Esophagus (tissue), 2 donors: ENCODE measurements around the gene TBKBP1. TPM values are rescaled to one million over a fixed set of nuclear protein-coding genes. Genes with fewer than 3 reads are reported as not detected.

ENCODE experiments used
- H3K27ac ChIP-seq, 2 donors: one replicate each; pipeline ENCODE4 v1.5.1; 2013; ENCODE audit warnings: low read depth in 2 of 2, mild to moderate bottlenecking in 2 of 2, inconsistent platforms in 1 of 2, low read length in 1 of 2, moderate library complexity in 1 of 2
- H3K27me3 ChIP-seq, 2 donors: one replicate each; pipeline ENCODE4 v1.6.1; 2013; ENCODE audit warnings: low read length in 2 of 2, control low read depth in 1 of 2, mild to moderate bottlenecking in 1 of 2; ENCODE audit not compliant: insufficient read depth in 2 of 2, control insufficient read depth in 1 of 2
- H3K36me3 ChIP-seq, 2 donors: one replicate each; pipeline ENCODE4 v1.6.1; 2013; ENCODE audit warnings: low read length in 1 of 2; ENCODE audit not compliant: control insufficient read depth in 2 of 2, insufficient read depth in 2 of 2
- H3K4me1 ChIP-seq, 2 donors: one replicate each; pipeline ENCODE4 v1.6.1; 2013; ENCODE audit warnings: low read length in 1 of 2; ENCODE audit not compliant: control insufficient read depth in 2 of 2, insufficient read depth in 2 of 2
- H3K4me3 ChIP-seq, 2 donors: one replicate each; pipeline ENCODE4 v1.5.1; 2013; ENCODE audit warnings: low read length in 2 of 2, mild to moderate bottlenecking in 2 of 2, low read depth in 1 of 2, moderate library complexity in 1 of 2
- H3K9me3 ChIP-seq, 2 donors: one replicate each; pipeline ENCODE4 v1.6.1; 2013; ENCODE audit warnings: mild to moderate bottlenecking in 2 of 2, low read depth in 1 of 2, low read length in 1 of 2, moderate library complexity in 1 of 2; ENCODE audit not compliant: control insufficient read depth in 2 of 2, insufficient read depth in 1 of 2
- WGBS, 2 donors: extraction: QIAGEN DNeasy Blood & Tissue Kit; methylation state at CpG; one replicate each; pipeline ENCODE4 v1.1.7; 2013; 5-methylcytosine and 5-hydroxymethylcytosine counted together
- polyA plus RNA-seq, 2 donors: library from polyadenylated mRNA; stranded (reverse); fragments of 200-250 nt; gene quantifications; one replicate each; pipeline ENCODE4 v1.2.3, GENCODE V29; 2013
- donor health status: healthy with polysubstance abuse.
- donor health status: Bipolar disorder and iron deficiency.

The TBKBP1 gene
- polyA plus RNA-seq, 2 donors = 9.2 to 17.1 TPM

DNA sequence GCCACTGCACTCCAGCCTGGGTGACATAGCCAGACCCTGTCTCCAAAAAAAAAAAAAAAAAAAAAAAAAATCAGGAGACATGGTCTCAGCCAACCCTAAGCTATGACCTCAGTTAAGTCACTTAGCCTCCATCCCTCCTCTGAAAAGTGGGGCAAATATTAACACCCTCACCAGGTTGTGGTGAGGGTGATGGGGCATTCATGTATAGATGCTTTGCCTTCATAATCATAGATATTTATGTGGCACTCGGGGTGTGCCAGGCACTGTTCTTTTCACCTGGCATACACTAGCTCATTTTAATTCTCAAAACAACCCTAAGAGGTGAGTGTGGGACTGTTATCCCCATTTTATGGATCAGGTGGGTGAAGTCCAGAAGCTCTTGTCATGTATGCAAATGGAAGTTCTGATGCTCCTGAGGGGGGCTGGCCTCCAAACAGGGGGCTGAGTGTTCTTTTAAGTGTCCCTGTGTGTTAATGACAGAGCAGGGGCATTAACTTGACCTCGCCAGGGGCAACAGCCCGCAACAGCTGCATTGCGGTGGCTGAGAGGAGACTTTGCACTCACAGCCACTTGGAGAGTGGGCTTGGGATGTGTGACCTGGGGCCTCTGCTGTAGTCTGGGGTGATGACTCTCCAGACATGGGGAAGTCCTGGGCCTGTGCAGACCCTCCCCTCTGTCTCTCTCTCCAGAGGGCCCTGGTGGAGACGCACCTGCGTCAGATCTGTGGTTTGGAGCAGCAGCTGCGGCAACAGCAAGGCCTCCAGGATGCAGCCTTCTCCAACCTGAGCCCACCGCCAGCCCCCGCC lies 4.1 kb downstream of the TBKBP1 start:
- WGBS, 2 donors = 73 to 78% methylated on average over 9 of the region's 9 CpGs
- peaks cover 4 to 9% of the 10 kb centered on the region in 2 donors for H3K36me3 ChIP-seq
- no peaks in the 10 kb centered on the region for H3K9me3 ChIP-seq
- H3K27ac ChIP-seq = no peak overlapping the region
- H3K4me3 ChIP-seq = no peak overlapping the region
- peaks cover 2 to 19% of the 10 kb centered on the region in 2 donors for H3K4me1 ChIP-seq
- no peaks in the 10 kb centered on the region for H3K27me3 ChIP-seq

DNA sequence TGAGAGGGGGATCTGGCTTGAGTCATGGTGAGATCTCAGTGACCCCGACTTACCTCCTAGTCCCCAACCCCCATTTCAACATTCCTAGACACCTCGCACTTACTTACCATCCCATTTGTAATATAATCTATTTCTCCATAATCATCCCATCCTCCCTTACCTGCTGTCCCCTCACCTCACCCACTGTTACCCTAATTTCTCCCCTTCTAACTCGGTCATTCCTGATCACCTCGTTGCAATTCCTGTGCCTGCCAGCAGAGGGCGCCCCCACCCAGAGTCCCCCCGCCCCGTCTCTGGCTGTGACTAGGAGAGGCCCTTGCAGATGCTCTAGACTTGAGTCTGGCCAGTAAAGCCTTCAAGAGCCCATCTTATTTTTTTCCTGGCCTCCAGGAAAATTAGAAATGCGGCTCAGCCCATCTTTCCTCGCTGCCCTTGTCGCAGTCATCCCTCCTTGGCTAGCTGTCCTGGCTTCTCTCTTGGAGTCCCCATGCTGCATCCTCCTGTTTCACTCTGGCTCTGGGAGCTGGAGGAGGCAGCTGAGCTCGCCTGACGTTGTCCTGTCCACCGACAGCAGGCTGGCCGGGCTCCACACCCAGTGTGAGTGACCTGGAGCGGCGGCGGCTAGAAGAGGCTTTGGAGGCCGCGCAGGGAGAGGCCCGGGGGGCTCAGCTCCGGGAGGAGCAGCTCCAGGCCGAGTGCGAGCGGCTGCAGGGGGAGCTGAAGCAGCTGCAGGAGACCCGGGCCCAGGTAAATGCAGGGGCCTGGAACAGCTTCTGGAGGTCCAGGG lies 5.0 kb downstream of the TBKBP1 start:
- Histone ChIP-seq H3K4me3 (no peak overlapping the region), H3K9me3 (no peaks in the 10 kb centered on the region), H3K27me3 (no peaks in the 10 kb centered on the region), H3K4me1 (peaks cover 2 to 16% of the 10 kb centered on the region in 2 donors), H3K36me3 (peaks cover 4 to 9% of the 10 kb centered on the region in 2 donors), H3K27ac (no peak overlapping the region)
- WGBS, 2 donors = 63 to 64% methylated on average over 25 of the region's 25 CpGs

DNA sequence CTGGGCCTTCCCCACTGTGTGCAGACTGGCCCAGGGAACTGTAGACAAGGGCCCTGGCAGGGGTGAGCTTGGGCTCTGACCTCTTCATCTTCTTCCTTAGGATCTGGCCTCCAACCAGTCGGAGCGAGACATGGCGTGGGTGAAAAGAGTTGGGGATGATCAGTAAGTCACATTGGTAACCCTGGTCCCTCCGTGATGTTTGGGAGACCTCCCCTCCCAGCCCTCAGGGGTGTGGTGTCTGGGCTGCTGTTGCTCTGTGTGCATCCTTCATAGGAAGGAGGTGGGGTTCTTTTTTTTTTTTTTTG lies 5.5 kb downstream of the TBKBP1 start:
- H3K27me3 ChIP-seq = no peaks in the 10 kb centered on the region
- no peaks in the 10 kb centered on the region for H3K9me3 ChIP-seq
- no peak overlapping the region for H3K4me3 ChIP-seq
- peaks cover 2 to 16% of the 10 kb centered on the region in 2 donors for H3K4me1 ChIP-seq
- no peak overlapping the region for H3K27ac ChIP-seq
- peaks cover 4 to 9% of the 10 kb centered on the region in 2 donors for H3K36me3 ChIP-seq
- 93 to 98% methylated on average over 4 of the region's 4 CpGs for WGBS, 2 donors

DNA sequence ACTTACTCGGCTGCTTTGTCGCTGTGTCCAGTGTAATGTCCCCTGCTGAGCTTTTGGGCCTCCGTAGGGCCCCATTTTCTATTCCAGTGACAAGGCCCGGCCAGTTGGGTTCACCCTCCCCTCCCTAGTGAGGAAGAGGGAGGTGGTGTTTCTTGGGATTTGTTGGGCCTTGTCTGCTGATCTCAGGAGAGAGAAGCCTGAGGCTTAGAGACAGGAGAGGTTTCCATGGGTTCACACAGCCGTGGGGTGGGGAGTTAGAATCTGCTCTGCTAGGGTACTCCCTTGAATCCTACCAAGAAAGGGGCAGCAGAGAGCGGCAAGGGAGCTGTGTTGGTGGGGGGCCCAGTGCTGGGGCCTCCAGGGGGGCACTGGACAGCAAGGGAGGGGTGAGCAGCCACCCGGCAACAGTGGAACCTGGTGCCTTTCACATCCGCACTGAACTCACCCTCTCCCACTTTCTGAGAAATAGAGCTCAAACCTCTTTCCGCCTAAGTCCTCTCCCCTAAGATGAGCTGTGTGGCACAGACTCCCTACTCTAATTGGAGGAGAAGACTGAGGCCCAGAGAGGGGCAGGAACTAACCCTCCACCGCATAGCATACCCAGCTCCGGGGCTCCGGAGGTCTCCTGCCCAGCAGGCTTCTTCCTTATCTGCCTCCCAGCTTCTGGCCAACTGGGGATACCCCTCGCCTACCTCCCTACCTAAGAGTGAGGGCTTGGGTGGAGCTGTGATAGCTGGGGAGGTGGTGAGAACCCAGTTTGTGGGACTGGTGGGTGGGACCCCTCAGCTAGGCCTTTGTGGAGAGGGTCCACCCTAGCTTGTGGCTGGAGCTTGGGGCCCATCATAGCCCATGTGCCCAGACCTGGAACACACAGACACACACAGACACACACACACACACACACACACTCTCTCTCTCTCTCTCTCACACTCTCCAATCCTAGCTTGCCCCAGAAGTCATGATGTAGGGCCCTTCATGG lies 6.8 kb downstream of the TBKBP1 start:
- Histone ChIP-seq H3K9me3 (no peaks in the 10 kb centered on the region), H3K27ac (no peak overlapping the region), H3K27me3 (no peaks in the 10 kb centered on the region), H3K4me1 (peaks cover 4 to 6% of the 10 kb centered on the region in 2 donors), H3K4me3 (no peak overlapping the region), H3K36me3 (peaks cover 6 to 11% of the 10 kb centered on the region in 2 donors)
- WGBS, 2 donors = 87 to 89% methylated on average over 13 of the region's 13 CpGs

DNA sequence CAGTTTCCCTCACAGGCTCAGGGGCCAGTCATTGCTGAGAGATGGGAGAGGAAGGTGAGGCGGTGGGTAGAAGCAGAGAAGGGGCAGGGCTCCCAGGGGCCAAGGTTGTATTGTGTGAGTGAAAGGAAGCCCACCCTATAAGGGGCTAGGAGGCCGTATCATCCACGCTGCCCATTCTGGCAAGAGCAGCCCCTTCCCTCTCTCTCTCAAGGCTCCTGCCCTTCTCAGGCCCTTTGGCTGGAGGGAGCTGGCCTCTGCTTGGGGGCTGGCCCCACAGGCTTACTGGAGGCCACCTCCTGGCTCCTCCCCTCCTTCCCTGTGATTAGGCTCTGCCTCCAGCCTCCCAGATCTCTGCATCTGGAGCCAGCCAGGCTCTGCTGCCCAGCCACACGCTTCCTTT lies 7.6 kb downstream of the TBKBP1 start:
- H3K9me3 ChIP-seq = no peaks in the 10 kb centered on the region
- no peak overlapping the region for H3K27ac ChIP-seq
- no peaks in the 10 kb centered on the region for H3K27me3 ChIP-seq
- H3K4me1 ChIP-seq = peaks cover 5 to 8% of the 10 kb centered on the region in 2 donors
- peaks cover 6 to 11% of the 10 kb centered on the region in 2 donors for H3K36me3 ChIP-seq
- no peak overlapping the region for H3K4me3 ChIP-seq
- 91 to 92% methylated on average over 4 of the region's 4 CpGs for WGBS, 2 donors

DNA sequence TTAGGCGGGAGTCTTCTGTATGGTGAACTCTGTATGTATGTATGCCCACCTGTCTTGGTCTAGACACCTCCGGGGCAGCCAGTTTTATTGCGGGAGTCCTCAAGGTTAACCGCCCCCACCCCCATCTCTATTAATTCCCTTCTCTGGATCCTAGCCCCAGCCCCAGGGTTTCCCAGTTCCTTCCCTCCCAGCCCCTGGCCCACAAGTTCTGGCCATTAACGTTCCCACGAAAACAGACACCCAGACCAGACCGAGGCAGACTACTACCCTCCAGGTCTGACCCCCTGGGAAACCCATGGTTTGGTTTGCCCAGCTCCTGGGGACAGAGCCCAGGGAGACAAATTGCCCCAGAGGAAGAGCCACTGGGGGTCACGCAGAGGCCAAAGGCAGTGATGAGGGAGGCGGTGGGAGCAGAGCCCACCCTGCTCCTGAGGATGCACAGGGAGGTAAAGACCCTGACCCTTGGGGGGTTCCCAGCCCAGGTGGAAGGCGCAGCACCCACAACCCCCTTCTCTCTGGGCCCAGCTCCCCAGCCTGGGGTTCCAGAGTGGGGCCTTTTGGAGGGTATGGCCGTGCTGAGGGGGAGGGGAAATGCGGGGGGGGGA lies 8.5 kb downstream of the TBKBP1 start:
- no peaks in the 10 kb centered on the region for H3K27me3 ChIP-seq
- 87 to 88% methylated on average over 12 of the region's 12 CpGs for WGBS, 2 donors
- H3K27ac ChIP-seq = no peak overlapping the region
- no peaks in the 10 kb centered on the region for H3K9me3 ChIP-seq
- no peak overlapping the region for H3K4me3 ChIP-seq
- H3K4me1 ChIP-seq = peaks cover 5 to 9% of the 10 kb centered on the region in 2 donors
- H3K36me3 ChIP-seq = peaks cover 4 to 6% of the 10 kb centered on the region in 2 donors

DNA sequence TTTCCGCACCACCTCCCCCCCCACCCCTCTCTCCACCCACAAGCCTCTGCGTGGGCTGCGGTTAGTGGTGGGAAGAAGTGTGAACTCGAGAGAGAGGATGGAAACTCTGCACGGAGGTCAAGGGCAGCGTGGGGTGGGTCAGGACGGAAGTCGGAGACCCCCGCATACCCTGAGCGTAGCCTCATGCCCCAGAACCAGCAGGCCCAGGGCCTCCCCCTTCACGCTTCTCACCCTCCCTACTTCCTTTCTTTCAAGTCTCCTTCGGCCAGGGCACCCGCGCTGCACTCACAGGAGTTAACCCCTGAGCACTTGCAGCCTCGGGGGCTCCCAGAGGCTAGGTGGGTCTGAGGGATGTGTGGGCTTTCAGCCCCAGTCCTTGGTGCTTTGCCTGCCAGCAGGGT lies 9.2 kb downstream of the TBKBP1 start:
- no peak overlapping the region for H3K4me3 ChIP-seq
- WGBS, 2 donors = 68 to 72% methylated on average over 12 to 15 of the region's 15 CpGs
- H3K4me1 ChIP-seq = peaks cover 5 to 9% of the 10 kb centered on the region in 2 donors
- no peaks in the 10 kb centered on the region for H3K9me3 ChIP-seq
- no peak overlapping the region for H3K27ac ChIP-seq
- peaks cover 4 to 6% of the 10 kb centered on the region in 2 donors for H3K36me3 ChIP-seq
- H3K27me3 ChIP-seq = no peaks in the 10 kb centered on the region

DNA sequence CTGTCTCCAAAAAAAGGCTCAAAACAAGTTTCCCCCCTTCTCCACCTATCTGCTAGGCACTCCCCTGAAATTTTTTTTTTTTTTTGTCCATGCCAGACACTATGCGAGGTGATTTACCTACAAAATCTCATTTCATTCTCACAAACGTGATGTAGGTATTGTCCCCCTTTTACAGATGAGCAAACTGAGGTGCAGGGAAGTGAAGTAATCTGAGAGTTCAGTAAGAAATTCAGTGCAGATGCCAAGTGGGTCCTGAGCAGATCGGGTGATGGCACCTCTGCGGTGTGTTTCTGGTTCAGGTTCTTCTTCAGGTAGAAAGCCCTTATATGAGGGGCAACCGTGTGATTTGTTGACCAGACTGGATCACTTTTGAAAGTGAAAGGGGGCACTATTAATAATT lies 9.7 kb downstream of the TBKBP1 start:
- Histone ChIP-seq H3K9me3 (no peaks in the 10 kb centered on the region), H3K4me1 (peaks cover 5 to 9% of the 10 kb centered on the region in 2 donors), H3K36me3 (peaks cover 4 to 6% of the 10 kb centered on the region in 2 donors), H3K4me3 (no peak overlapping the region), H3K27me3 (no peaks in the 10 kb centered on the region), H3K27ac (no peak overlapping the region)
- 82 to 86% methylated on average over 5 of the region's 5 CpGs for WGBS, 2 donors

DNA sequence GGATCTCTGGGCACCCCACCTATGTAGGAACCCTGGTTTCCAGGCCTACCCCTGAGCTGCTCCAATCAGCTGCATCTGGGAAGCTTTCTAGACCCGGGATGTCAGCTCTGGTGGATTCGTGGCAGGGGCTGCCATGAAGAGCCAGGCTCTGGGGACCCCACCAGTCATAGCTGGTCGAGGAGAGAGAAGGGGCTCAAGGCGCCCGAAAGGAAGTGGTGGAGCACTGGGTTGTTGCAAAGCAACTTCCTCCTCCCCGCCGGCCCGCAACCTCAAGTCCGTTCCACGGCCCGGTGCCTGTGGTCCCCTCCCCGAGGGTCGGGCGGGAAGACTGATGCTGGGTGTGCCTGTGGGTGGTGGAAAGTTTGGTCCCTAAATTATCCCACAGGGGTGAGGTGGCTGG lies 10.2 kb downstream of the TBKBP1 start:
- Histone ChIP-seq H3K36me3 (peaks cover 4 to 6% of the 10 kb centered on the region in 2 donors), H3K4me1 (peaks cover 5 to 9% of the 10 kb centered on the region in 2 donors), H3K27ac (no peak overlapping the region), H3K27me3 (no peaks in the 10 kb centered on the region), H3K9me3 (no peaks in the 10 kb centered on the region), H3K4me3 (no peak overlapping the region)
- WGBS, 2 donors = 70 to 88% methylated on average over 13 to 14 of the region's 14 CpGs
